Suprapubic skin (tissue), 4 donors: ENCODE measurements around the gene FDXR.

Experiments
- POLR2A ChIP-seq, 2 donors: fragments of 450-650 bp; IDR thresholded peaks; one replicate each; pipeline ENCODE4 v1.6.1; 2017; ENCODE audit warnings: antibody characterized with exemption in 2 of 2, mild to moderate bottlenecking in 2 of 2, moderate library complexity in 2 of 2
- POLR2AphosphoS5 ChIP-seq, 3 donors: sonication (generic); formaldehyde crosslinking; IDR thresholded peaks; one replicate each; pipeline ENCODE4 v1.6.1; 2017; ENCODE audit warnings: antibody characterized with exemption in 3 of 3
- TF ChIP-seq, protein P1 (sequence below), 2 donors: fragments of 200-600 bp in 1 of 2; fragments of 450-650 bp in 1 of 2; sonication (generic) in 1 of 2; IDR thresholded peaks; one replicate each; pipeline ENCODE4 v1.5.1; 2016 to 2019; ENCODE audit warnings: antibody characterized with exemption in 2 of 2, mild to moderate bottlenecking in 1 of 2, moderate library complexity in 1 of 2

DNA sequence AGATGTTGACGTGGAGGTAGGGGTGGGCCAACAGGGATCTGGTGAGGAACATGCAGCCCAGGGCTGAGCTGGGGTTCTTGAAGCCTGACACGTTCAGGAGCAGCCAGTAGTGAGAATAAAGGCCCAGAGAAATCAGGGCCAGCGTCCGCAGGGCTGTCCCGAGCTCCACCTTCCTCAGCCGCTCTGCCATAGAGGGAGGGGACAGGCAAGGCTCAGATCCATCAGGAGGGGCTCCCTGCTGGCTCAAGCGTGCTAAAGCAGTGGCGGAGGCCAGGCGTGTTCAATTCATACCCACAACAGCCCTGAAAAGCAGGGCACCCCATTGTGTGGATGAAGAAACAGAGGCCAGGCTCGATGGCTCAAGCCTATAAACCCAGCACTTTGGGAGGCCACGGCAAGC, 8.3 kb upstream of the FDXR start:
- TF ChIP-seq, protein P1, sequence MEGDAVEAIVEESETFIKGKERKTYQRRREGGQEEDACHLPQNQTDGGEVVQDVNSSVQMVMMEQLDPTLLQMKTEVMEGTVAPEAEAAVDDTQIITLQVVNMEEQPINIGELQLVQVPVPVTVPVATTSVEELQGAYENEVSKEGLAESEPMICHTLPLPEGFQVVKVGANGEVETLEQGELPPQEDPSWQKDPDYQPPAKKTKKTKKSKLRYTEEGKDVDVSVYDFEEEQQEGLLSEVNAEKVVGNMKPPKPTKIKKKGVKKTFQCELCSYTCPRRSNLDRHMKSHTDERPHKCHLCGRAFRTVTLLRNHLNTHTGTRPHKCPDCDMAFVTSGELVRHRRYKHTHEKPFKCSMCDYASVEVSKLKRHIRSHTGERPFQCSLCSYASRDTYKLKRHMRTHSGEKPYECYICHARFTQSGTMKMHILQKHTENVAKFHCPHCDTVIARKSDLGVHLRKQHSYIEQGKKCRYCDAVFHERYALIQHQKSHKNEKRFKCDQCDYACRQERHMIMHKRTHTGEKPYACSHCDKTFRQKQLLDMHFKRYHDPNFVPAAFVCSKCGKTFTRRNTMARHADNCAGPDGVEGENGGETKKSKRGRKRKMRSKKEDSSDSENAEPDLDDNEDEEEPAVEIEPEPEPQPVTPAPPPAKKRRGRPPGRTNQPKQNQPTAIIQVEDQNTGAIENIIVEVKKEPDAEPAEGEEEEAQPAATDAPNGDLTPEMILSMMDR (IDR thresholded peaks at IDR 0.05): no peak
- TF ChIP-seq POLR2AphosphoS5 (IDR thresholded peaks at IDR 0.05) (no peak), POLR2A (IDR thresholded peaks at IDR 0.05) (no peak)
